GM23338 (cell line): Measurements from ENCODE around the gene MYO1E.

Experiments
- CREB1 ChIP-seq: fragments of 250-450 bp; sonication (Bioruptor Pico); IDR thresholded peaks from 2 replicates; pipeline ENCODE4 v1.5.0; 2020; ENCODE audit warnings: low read depth, mild to moderate bottlenecking, moderate library complexity
- EZH2 ChIP-seq: fragments of 200-600 bp; sonication (generic); IDR thresholded peaks from one replicate; pipeline ENCODE4 v1.8.0; 2017; ENCODE audit warnings: antibody characterized with exemption, mild to moderate bottlenecking, low read depth; ENCODE audit not compliant: unreplicated experiment
- EZH2phosphoT487 ChIP-seq: fragments of 200-600 bp; sonication (generic); IDR thresholded peaks from one replicate; pipeline ENCODE4 v1.8.1; 2018; ENCODE audit warnings: antibody characterized with exemption; ENCODE audit not compliant: unreplicated experiment
- POLR2AphosphoS5 ChIP-seq: IDR thresholded peaks from 2 replicates; pipeline ENCODE4 v1.6.1; 2016; ENCODE audit warnings: antibody characterized with exemption, low read depth
- STAT1 ChIP-seq: IDR thresholded peaks from one replicate; pipeline ENCODE4 v1.6.1; 2016; ENCODE audit warnings: antibody characterized with exemption; ENCODE audit not compliant: unreplicated experiment
- ZNF114 ChIP-seq: fragments of 250-450 bp; sonication (Bioruptor Pico); IDR thresholded peaks from 2 replicates; pipeline ENCODE4 v1.5.0; 2020; ENCODE audit warnings: mild to moderate bottlenecking, moderate library complexity
- TF ChIP-seq, protein P1 (sequence below), 2 experiments: fragments of 200-600 bp in 1 of 2; sonication (generic) in 1 of 2; conservative IDR thresholded peaks; 2 replicates each; pipeline versions ENCODE4 v1.5.1 to v1.6.1; 2016 to 2017; ENCODE audit warnings: antibody characterized with exemption in 2 of 2, low read depth in 2 of 2, mild to moderate bottlenecking in 2 of 2, moderate library complexity in 1 of 2
- TF ChIP-seq, protein P2 (sequence below): IDR thresholded peaks from one replicate; pipeline ENCODE4 v1.6.1; 2018; ENCODE audit warnings: antibody characterized with exemption; ENCODE audit not compliant: unreplicated experiment

DNA sequence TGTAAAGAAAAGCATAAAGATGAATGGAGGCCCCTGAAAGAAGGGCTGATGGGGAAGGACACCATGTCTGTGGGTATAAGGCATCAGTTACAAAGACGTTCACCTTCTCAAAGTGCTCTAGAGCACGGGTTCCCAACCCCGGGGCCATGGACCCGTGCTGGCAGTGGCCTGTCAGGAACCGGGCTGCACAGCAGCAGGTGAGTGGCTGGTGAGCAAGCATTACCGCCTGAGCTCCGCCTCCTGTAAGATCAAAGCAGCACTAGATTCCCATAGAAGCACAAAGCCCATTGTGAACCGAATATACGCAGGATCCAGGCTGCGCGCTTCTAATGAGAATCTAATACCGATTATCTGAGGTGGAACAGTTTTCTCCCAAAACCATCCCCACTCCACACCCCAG lies 25.7 kb downstream of the MYO1E start:
- TF ChIP-seq, protein P1, sequence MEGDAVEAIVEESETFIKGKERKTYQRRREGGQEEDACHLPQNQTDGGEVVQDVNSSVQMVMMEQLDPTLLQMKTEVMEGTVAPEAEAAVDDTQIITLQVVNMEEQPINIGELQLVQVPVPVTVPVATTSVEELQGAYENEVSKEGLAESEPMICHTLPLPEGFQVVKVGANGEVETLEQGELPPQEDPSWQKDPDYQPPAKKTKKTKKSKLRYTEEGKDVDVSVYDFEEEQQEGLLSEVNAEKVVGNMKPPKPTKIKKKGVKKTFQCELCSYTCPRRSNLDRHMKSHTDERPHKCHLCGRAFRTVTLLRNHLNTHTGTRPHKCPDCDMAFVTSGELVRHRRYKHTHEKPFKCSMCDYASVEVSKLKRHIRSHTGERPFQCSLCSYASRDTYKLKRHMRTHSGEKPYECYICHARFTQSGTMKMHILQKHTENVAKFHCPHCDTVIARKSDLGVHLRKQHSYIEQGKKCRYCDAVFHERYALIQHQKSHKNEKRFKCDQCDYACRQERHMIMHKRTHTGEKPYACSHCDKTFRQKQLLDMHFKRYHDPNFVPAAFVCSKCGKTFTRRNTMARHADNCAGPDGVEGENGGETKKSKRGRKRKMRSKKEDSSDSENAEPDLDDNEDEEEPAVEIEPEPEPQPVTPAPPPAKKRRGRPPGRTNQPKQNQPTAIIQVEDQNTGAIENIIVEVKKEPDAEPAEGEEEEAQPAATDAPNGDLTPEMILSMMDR (conservative IDR thresholded peaks at IDR 0.05; ENCODE audit: low read depth in 2 of 2): no peak
- TF ChIP-seq EZH2phosphoT487 (no peak), POLR2AphosphoS5 (no peak), ZNF114 (CRISPR knock-in tag) (no peak), EZH2 (no peak), CREB1 (CRISPR knock-in tag) (no peak), STAT1 (no peak)
- TF ChIP-seq, protein P2, sequence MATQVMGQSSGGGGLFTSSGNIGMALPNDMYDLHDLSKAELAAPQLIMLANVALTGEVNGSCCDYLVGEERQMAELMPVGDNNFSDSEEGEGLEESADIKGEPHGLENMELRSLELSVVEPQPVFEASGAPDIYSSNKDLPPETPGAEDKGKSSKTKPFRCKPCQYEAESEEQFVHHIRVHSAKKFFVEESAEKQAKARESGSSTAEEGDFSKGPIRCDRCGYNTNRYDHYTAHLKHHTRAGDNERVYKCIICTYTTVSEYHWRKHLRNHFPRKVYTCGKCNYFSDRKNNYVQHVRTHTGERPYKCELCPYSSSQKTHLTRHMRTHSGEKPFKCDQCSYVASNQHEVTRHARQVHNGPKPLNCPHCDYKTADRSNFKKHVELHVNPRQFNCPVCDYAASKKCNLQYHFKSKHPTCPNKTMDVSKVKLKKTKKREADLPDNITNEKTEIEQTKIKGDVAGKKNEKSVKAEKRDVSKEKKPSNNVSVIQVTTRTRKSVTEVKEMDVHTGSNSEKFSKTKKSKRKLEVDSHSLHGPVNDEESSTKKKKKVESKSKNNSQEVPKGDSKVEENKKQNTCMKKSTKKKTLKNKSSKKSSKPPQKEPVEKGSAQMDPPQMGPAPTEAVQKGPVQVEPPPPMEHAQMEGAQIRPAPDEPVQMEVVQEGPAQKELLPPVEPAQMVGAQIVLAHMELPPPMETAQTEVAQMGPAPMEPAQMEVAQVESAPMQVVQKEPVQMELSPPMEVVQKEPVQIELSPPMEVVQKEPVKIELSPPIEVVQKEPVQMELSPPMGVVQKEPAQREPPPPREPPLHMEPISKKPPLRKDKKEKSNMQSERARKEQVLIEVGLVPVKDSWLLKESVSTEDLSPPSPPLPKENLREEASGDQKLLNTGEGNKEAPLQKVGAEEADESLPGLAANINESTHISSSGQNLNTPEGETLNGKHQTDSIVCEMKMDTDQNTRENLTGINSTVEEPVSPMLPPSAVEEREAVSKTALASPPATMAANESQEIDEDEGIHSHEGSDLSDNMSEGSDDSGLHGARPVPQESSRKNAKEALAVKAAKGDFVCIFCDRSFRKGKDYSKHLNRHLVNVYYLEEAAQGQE: no peak
